Parietal lobe (tissue), 2 donors: Measurements from ENCODE around the gene RBM3. TPM values are rescaled to one million over a fixed set of nuclear protein-coding genes. Genes with fewer than 3 reads are reported as not detected.

Experiments
- small RNA-seq: library from RNA; depleted of rRNA; stranded (forward); fragments of <200 nt; gene quantifications from one replicate; pipeline ENCODE3, GENCODE V24; 2014; ENCODE audit warnings: low replicate concordance
- total RNA-seq: library from RNA; depleted of rRNA; stranded (reverse); fragments of >200 nt; gene quantifications from one replicate; pipeline ENCODE4 v1.2.3, GENCODE V29; 2014

The RBM3 gene
- total RNA-seq: 153 TPM

GRCh38 chrX:48574270-48575266 lies at the start of gene RBM3:
TSS of gene RBM3 (plus strand) at chrX:48574484. CDS start at chrX:48575181, 697 bp downstream.

GRCh38 chrX:48539345-48540027 lies 34.8 kb upstream of the RBM3 start, which contains the start of gene TBC1D25:
TSS of gene TBC1D25 (plus strand) at chrX:48539714. CDS start at chrX:48539798, 84 bp downstream.

GRCh38 chrX:48597353-48598264 lies 23.3 kb downstream of the RBM3 start, which contains the start of gene WDR13:
TSS of gene WDR13 (plus strand) at chrX:48597492. CDS start at chrX:48597997, 505 bp downstream.

Small RNA genes within 50 kb of the gene (small RNA-seq; reads per million reads assigned to genes)
- gene MRPL32P1: not detected

Other genes with a start within 250 kb of the RBM3 start
- gene SSX3, start 217.8 kb upstream of the RBM3 start, total RNA-seq: not detected
- gene SSX4, start 190.9 kb upstream of the RBM3 start, total RNA-seq: not detected
- not detected for gene SSX4B, start 162.5 kb upstream of the RBM3 start, total RNA-seq
- gene SLC38A5, start 104.2 kb upstream of the RBM3 start, total RNA-seq: 28.8 TPM
- gene FTSJ1, start 98.3 kb upstream of the RBM3 start, total RNA-seq: 45.7 TPM
- 10.6 TPM for gene PORCN, start 65.5 kb upstream of the RBM3 start, total RNA-seq
- 28.8 TPM for gene EBP, start 52.7 kb upstream of the RBM3 start, total RNA-seq
- 13.8 TPM for gene TBC1D25, start 34.8 kb upstream of the RBM3 start, total RNA-seq
- gene WDR13, start 23.0 kb downstream of the RBM3 start, total RNA-seq: 88.9 TPM
- 0.63 TPM for gene WAS, start 109.3 kb downstream of the RBM3 start, total RNA-seq
- gene SUV39H1, start 122.2 kb downstream of the RBM3 start, total RNA-seq: 2.8 TPM
- gene GLOD5, start 187.3 kb downstream of the RBM3 start, total RNA-seq: not detected
- gene GATA1, start 212.1 kb downstream of the RBM3 start, total RNA-seq: not detected
- gene HDAC6, start 227.6 kb downstream of the RBM3 start, total RNA-seq: 125 TPM